HG03442 (cell line): Measurements from ENCODE around the gene BLVRB.
"Not testable (repeated sequence)": the region's sequence is repeated elsewhere in the genome, so short reads cannot be mapped to it uniquely, and the experiment has no call there.

Experiments used
- ATAC-seq: cut with Tn5 transposase; IDR thresholded peaks from one replicate; pipeline ENCODE4 v1.9.1; 2021; ENCODE audit warnings: mild to moderate bottlenecking, moderate library complexity; ENCODE audit not compliant: unreplicated experiment

BLVRB gene

DNA sequence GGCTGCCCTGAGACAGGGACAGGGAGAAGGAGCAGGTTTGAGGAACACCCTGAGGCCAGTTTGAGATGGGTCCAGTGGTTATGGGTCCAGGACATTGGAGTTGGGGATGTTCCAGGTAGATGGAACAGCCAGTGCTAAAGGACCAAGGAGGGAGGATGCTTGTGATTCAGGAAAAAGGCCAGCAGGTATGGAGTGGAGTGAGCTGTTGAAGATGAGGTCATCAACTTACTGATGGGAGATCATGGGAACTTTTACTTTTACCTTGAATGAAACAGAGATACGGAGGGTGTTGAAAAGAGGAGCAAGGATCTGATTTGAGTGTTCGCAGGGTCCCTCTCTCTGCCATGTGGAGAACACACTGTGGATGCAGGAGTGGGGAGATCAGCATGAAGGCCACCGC is 26.7 kb upstream of the BLVRB start:
- ATAC-seq: no peak

DNA sequence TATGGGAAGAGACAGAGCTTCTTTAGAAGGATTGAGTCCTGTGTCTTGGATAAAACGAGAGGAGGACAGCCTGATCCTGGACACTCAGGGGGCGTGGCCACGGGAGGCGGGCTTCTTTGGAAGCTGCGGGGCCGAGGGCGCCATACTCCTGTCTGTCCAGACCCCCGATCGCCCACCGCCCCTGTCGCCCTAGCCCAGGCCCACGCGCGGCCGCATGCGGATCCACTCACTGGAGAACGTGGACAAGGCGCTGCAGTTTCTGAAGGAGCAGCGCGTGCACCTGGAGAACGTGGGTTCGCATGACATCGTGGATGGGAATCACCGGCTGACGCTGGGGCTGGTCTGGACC is 24.3 kb upstream of the BLVRB start:
- ATAC-seq: no peak

DNA sequence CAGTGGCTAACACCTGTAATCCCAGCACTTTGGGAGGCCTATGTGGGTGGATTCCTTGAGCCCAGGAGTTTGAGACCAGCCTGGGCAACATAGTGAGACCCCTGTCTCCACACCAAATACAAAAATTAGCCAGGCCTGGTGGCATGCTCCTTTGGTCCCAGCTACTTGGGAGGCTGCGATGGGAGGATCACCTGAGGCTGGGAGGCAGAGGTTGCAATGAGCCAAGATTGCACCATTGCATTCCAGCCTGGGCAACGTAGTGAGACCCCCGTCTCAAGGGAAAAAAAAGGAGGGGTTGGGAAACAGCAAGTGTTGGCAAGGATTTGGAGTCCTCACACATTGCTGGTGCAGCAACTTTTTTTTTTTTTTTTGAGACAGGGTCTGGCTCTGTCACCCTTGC is 20.5 kb upstream of the BLVRB start:
- ATAC-seq: no peak

DNA sequence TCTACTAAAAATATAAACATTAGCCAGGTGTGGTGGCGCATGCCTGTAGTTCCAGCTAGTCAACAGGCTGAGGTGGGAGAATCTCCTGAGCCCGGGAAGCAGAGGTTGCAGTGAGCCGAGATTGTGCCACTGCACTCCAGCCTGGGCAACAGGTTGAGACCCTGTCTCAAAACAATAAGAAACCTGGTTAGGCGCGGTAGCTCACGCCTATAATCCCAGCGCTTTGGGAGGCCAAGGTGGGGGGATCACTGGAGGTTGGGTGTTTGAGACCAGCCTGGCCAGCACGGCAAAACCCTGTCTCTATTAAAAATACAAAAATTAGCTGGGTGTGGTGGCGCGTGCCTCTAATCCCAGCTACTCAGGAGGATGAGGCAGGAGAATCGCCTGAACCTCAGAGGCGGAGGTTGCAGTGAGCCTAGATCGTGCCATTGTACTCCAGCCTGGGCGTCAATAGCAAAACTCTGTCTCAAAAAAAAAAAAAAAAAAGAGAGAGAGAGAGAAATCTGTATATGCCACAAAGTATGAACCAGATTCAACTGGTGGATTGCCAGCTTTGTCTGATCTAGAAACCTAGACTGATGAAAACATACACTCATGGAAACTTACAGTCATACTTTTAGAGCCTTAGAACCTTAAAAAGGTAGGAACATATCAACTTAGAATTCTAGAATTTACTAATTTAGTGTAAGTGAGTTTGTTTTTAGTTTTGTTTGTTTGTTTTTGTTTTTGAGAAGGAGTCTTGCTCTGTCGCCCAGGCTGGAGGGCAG is 10.5 kb upstream of the BLVRB start:
- not testable (repeated sequence) for ATAC-seq

DNA sequence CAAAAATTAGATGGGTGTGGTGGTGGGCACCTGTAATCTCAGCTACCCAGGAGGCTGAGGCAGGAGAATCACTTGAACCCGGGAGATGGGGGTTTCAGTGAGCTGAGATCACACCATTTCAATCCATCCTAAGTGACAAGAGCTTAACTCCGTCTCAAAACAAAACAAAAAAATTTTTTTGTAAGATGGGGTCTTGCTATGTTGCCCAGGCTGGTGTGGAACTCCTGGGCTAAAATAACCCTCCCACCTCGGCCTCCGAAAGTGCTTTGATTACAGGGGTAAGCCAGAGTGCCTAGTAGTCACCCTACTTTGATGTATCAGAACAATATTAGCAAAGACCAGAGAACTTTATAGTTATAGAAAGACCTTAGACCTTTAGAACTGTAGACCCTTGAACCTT is 9.2 kb upstream of the BLVRB start:
- no peak for ATAC-seq

DNA sequence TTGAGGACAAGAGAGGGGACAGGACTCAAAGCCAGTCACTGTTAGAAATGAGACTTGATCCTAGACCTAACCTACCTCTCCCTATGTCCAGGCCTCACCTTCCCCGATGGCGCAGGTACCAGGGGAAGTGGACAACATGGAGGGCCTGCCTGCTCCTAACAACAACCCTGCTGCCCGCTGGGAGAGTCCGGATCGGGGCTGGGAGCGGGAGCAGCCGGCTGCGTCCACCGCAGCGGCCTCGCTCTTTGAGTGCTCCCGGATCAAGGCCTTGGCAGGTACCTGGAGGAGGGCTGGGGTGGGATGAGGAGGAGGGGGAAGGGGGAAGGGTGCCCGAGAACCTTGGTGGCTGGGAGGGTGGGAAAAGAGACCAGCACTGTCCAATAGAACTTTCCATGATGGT is 7.0 kb upstream of the BLVRB start:
- no peak for ATAC-seq

DNA sequence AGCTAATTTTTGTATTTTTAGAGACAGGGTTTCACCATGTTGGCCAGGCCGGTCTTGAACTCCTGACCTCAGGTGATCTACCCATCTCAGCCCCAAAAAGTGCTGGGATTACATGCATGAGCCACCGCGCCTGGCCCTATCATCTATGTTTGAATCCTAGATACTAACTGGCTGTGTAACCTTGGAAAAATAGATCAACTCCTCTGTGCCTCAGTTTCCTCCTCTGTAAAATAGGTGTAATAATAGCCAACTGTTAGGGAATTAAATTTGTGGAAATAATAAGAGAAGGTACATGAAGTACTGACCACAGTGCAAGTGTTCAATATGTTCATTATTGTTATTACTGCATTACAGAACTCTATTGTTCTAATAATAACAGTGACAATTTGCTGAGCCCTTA is 5.6 kb upstream of the BLVRB start:
- no peak for ATAC-seq

DNA sequence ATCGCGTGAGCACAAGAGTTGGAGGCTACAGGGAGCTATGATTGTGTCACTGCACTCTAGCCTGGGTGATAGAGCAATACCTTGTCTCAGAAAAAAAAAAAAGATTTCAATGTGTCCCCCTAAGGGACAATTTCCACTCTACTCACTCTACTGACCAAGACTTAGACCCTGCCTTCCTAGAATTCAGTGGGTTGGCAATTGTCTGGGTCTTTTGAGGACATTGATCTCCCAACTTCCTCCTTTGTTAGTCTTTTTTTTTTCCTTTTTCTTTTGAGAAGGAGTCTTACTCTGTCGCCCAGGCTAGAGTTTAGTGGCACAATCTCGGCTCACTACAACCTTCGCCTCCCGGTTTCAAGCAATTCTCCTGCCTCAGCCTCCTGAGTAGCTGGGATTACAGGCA is 3.5 kb upstream of the BLVRB start:
- no peak for ATAC-seq

DNA sequence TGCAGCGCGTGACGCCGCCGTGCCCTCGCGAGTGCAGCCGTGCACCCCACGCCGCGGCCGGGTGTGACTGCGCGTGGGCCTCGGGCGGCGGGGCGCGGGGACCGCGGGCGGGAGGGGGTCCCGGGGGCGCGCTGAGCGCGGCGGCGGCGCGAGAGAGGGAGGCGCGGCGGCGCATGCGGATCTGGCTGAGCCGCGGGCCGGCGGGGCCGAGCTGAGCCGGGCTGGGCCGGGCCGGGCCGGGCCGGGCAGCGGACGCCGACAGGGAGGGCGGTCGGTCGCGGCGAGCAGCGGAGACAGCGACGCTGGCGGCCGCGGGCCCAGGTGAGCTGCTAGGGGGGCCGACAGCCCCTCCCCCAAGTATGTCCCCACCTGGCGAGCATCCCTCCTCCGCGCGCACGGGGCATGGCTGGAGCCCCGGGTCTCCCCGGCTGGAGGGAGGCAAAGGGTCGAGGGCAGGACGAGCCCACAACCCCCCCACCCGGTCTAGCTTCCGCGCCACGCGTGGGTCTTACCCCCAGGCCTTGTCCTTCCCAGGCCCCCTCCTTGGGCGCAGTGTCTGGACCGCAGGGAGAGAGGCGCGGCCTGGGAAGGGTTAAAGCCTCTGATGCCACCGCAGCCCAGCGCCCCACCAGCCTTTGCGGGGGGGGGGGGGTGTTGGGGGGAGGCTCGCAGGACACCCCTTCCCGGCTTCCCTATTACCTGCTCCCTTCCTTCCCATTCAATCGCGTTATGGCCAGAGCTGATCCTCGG is 1.6 kb upstream of the BLVRB start, which contains the start of gene SPTBN4:
SPTBN4 (plus strand) TSS at position 17 of the 750 bp plus-strand sequence. CDS start 5,621 bp downstream, outside the sequence.
- ATAC-seq: no peak

DNA sequence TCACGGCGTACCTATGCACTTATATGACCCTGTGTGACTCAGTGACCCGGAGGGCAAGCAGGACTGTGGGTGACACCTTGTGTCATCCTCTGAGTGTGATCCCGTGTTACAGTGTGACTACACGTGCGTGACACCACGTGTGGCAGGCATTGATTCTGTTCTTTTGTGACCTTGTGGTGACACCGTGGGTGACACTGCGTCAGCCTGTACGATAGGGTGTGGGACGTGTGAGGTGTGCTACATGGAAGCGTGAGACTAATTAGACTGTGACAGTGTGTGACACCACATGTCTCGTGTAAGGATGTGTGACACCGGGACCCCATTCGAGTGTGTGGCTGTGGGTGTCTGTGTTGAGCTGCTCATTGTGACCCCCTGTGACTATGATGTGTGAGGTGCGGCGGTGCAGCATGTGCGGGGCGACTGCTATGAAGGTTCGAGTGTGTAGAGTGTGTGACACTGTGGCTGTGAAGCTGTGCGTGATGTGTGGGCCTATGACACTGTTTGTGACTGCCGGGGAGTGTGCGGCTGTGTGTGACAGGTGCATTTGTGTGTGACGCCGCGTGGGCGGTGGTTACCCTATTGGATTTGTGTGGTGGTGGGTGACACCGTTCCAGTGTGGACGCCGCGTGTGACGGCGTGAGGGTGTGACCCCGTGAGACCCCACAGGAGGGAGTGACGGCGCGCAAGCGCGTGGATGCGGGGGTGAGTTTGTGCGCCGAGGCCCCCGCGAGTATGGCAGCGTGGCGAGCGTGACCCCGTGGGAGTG is 857 bp upstream of the BLVRB start:
- no peak for ATAC-seq

DNA sequence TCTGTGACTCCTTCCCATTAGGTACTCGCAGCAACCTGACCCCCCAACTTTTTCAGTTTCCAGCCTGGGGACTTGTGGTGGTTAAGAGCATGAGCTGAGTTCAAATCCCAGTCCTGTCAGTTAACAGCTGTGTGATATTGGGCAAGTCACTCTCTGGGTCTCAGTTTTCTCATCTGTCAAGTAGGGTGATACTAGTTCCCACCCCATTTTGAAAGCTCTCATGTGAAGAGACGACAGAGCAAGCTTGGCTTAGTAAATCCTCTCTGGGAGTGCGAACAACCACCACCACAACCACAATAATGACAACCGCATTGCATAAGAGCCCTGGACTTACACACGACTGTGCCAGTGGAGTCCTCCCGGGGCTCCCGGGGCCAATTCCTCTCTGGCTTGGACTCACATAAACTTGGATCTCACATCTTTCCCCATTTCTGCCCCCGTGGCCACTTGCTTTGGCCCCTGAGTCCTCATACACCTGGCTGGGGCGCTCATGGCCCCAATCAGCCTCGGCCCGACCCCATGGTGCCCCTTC is 454 bp downstream of the BLVRB start:
- ATAC-seq: no peak

DNA sequence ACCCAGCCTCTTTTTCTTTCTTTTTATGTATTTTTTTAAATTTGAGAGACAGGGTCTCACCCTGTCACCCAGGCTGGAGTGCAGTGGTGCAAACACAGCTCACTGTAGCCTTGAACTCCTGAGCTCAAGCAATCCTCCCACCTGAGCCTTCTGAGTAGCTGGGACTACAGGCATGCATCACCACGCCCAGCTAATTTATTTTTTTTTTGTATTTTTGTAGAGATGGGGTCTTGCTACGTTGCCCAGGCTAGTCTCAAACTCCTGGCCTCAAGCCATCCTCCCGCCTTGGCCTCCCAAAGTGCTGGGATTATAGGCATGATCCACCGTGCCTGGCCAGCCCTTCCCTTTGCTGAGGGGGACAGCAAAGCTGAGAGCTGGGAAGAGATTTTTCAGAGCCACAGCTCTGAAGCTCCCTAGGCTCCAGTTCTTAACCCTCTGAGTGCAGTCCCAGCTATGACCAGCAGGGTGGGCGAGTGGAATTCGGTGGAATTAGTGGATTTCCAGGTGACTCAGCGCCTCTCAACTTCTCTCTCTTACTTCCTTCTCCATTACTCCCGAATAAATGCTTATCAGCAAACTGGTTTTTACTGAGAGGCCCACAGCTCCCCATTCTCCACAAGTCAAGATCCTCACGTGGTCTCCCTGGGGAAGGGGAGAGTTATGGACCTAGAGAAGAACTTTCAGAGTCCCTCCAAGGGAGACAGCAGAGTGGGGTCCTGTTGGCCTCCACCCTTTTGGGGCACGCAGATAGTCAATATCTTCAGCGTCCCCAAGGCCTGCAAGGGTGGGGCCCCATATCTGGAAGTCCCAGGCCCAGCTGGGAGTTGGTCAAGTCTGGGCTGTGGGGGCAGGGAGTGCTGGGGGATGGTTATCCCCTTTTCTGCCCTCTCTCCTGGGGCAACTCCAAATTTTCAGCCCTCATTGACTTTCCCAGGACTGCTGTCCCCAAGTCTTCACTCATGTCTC is 1.2 kb downstream of the BLVRB start:
- no peak for ATAC-seq

DNA sequence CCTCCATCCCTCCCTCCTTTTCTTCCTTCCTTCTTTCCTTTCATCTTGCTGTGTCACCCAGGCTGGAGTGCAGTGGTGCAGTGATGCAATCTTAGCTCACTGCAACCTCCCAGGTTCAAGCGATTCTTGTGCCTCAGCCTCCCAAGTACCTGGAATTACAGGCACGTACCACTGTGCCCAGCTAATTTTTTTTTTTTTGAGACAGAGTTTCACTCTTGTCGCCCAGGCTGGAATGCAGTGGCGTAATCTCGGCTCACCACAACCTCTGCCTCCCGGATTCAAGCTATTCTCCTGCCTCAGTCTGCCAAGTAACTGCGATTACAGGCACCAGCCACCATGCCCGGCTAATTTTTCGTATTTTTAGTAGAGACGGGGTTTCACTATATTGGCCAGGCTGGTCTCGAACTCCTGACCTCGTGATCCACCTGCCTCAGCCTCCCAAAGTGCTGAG is 1.9 kb downstream of the BLVRB start:
- not testable (repeated sequence) for ATAC-seq

DNA sequence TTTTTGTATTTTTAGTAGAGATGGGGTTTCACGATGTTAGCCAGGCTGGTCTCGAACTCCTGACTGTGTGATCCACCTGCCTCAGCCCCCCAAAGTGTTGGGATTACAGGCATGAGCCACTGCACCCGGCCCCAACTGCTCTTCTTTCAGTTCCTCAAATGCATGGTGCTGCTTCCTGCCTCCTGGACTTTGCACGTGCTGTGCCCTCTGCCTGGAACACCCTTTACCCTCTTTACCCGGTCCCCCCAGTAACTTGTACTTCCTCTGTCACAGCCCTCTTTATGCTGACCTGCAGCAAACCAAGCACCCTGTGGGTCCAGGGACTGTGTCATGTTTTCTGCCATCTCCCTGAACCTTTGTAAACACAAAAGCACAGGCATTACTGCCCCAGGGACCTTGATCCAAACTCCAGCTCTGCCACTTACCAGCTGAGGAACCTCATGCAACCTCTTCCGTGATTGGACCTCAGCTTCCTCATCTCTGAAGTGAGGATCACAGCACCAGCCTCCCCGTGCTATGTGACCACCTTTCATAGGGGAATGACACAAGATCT is 3.8 kb downstream of the BLVRB start:
- ATAC-seq: no peak

DNA sequence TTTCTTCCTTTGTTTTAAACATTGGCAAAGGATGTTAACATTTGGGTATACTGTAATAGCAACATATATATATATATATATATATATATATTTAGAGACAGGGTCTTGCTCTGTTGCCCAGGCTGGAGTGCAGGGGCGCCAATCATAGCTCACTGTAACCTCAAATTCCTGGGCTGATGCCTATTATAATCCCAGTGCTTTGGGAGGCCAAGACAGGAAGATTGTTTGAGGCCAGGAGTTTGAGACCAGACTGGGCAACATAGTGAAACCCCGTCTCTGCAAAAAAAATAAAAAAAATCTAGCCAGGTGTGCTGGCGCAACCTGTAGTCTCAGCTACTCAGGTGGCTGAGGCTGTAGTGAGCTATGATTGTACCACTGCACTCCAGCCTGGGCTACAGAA is 5.4 kb downstream of the BLVRB start:
- no peak for ATAC-seq

DNA sequence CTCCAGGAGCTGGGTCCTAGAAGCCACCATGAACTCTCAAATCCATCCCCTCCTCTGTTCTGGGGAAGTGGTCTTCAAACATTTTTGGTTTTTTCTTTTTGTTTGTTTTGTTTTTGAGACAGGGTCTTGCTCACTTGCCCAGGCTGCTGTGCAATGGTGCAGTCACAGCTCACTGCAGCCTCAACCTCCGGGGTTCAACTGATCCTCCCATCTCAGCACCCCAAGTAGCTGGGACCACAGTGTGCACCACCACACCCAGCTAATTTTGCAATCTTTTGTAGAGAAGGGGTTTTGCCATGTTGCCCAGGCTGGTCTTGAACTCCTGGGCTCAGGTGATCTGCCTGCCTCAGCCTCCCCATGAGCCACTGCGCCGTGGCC is 7.0 kb downstream of the BLVRB start:
- ATAC-seq: no peak

DNA sequence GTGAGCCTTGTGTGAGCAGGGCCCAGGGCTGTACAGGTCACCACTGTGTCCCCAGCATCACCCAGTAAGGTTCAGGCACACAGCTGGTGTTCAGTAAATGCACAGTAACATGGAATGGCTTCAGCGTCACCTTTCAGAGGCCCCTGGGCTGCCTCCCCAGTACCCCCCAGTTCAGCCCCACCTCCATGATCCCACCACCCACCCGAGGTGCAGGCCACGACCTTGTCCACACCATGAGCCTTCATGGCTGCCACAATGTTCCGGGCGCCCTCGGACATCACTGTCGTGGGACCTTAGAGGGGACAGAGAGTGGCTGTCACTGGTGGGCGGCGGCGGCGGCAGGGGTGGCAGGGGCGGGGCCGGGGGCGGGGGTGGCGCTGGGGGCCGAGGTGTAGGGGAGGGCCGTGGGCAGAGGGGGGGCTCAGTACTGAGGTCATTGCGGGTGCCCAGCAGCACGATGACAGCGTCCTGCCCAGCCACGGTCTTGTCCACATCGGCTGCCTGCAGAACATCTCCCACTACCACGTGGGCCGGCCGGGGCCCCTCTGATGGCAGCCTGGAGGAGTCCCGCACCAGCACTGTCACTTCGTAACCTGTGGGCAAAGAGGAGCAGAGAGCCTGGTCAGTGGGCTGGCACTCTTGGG is 7.5 kb downstream of the BLVRB start:
- ATAC-seq: no peak

DNA sequence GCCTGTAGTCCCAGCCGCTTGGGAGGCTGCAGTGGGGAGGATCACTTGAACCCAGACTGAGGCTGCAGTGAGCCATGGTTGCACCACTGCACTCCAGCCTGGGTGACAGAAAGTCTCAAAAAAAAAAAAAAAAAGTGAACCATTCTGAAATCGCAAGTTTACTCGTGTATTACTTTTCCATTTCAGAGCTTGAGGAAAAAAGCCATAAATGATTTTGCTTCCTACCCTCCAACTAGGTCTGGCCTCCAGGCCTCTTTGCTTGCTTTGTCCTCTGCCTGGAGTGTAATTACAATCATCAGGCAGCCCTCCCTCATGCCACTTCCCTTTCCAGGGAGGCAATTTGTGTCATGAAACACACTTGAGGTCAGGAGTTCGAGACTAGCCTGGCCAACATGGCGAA is 8.5 kb downstream of the BLVRB start:
- ATAC-seq: no peak

DNA sequence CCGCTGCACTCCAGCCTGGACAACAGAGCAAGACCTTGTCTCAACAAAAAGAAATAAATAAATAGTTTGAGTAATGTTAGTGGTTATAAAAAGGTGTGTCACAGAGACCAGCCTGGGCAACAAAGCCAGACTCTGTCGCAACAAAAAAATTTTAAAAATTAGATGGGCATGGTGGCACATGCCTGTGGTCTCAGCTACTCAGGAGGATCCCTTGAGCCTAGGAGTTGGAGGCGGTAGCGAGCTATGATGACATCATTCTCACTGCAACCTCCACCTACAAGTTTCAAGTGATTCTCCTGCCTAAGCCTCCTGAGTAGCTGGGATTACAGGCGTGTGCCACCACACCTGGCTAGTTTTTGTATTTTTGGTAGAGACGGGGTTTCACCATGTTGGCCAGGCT is 11.6 kb downstream of the BLVRB start:
- ATAC-seq: not testable (repeated sequence)
